GM19023 (cell line): ENCODE data around the gene PSMB3.
"Not testable (repeated sequence)": the region's sequence is repeated elsewhere in the genome, so short reads cannot be mapped to it uniquely, and the experiment has no call there.

Source experiments
- ATAC-seq: cut with Tn5 transposase; IDR thresholded peaks from one replicate; pipeline ENCODE4 v1.9.1; 2021; ENCODE audit warnings: mild to moderate bottlenecking, moderate library complexity; ENCODE audit not compliant: unreplicated experiment

The PSMB3 gene

DNA sequence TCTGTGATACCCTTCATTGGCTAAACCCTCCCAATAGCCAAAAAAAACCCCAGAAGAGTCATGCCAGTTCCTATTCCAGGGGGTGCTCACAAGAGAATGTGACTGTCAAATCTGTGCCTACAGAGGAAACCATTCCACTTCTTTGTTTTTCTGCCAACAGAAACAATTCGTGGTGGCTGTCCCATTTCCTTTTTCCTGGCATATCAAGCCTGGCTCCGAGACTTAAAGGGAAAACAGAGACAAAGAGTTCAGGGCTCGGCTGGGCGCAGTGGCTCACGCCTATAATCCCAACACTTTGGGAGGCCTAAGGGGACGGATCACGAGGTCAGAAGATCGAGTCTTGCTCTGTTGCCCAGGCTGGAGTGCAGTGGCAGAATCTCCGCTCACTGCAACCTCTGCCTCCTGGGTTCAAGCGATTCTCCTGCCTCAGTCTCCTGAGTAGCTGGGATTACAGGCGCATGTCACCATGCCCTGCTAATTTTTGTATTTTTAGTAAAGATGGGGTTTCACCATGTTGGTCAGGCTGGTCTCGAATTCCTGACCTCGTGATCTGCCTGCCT lies 37.7 kb downstream of the PSMB3 start:
- not testable (repeated sequence) for ATAC-seq

DNA sequence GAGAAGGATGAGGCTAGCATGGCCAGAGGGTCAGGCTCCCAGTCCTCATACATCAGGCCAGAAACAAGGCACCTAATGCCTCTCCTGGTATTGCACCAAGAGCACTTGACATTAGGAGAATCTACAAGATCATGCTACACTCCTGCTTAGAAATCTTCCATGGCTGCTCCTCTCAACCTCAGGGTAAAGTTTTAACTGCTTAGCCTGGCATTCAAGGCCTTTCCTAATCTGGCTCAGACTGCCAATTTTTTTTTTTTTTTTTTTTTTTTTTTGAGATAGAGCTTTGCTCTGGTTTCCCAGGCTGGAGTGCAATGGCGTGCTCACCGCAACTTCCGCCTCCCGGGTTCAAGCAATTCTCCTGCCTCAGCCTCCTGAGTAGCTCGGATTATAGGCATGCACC lies 38.6 kb downstream of the PSMB3 start:
- ATAC-seq = no peak

DNA sequence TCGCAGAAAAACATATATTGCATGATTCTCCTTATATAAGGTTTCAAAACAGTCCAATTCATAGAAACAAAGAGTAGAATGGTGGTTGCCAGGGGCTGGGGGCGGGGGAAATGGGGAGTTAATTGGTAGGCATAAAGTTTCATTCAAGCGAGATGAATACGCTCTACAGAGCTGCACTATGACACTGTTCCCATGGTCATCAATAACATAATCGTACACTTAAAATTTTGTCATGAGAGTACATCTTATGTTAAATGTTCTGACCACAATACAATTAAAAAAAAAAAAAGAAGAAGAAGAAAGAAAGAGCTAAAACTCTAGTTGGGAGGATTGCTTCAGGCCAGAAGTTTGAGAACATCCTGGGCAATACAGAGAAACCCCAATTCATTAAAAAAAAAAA lies 41.7 kb downstream of the PSMB3 start:
- ATAC-seq = no peak

DNA sequence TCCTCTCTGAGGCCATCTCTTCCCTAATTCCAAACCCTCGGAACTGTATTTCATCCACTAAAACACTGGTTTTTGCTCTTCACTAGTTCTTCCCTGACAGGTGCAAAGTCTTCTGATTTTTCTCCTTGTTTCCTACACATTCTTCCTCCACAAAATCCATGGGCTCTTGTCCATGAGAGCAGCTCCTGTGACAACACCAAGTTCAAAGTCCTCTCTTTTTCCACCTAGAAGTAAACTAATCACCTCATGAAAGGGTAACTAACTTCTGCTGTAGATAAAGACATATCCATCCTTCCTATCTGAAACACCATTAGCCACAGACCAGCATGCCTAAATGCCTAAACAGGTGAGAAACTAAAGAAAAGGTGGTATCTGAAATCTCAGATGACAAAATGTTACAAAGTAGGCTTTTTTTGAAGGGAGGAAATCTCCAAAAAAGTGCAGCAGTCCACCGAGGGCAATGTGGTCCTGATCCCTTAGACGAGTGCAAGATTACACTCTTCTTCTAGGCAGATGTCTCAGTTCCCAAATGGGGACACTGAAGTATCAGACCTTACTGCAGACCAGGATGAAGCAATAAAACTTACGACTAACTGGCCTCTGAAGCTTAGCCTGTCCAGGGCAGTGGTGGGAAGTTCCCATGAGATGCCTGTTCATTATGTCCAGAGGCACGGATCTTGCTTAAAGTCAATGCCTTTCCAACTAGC lies 44.1 kb downstream of the PSMB3 start:
- ATAC-seq = no peak

- ATAC-seq = no peak
These were observed 44.6 kb downstream of the PSMB3 start for GRCh38 chr17:38797158-38797490.

- ATAC-seq = no peak
These were observed 45.3 kb downstream of the PSMB3 start for GRCh38 chr17:38797828-38798227.

- ATAC-seq = peak; percentile 25
These were observed 46.3 kb downstream of the PSMB3 start for GRCh38 chr17:38798614-38799500.

DNA sequence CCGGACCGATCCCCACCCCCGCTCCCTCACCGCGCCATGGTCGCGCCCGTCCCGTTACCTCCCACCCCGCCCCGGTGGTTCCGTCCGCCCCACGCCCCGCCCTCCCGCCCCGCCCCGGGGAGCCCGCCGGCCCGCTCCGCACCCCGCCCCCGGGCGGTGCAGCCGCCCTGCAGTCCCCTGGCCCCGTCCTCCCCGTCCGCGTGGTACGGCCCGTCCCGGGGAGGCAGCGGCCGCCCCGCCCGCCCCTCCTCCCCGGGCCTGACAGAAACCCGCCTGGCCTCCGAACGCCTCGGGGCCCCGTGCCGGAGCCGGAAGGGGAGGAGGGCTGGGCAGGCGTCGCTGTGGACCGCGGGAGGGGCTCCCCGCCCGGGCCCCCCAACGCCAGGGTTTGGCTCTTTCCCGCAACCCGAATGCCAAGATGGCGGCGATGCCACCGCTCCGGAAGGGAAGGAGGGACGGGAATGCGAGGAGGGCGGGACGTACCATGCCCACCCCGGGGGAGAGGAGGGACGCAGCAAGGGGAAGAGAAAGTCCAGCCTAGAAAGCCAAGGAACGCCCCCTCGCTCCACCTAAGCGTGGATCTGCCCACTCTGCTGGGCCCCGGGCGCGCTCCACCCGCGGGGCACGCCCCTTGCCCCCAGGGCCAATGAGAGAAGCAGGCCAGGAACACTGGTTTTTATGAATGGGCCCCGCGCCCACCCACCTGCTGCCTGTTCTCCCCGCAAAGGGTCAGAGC lies 47.1 kb downstream of the PSMB3 start, which contains the start of gene PIP4K2B:
TSS of gene PIP4K2B (minus strand) at position 56 of the 736 bp plus-strand sequence. CDS start 132 bp downstream, outside the sequence.
- ATAC-seq = peak; percentile 84

DNA sequence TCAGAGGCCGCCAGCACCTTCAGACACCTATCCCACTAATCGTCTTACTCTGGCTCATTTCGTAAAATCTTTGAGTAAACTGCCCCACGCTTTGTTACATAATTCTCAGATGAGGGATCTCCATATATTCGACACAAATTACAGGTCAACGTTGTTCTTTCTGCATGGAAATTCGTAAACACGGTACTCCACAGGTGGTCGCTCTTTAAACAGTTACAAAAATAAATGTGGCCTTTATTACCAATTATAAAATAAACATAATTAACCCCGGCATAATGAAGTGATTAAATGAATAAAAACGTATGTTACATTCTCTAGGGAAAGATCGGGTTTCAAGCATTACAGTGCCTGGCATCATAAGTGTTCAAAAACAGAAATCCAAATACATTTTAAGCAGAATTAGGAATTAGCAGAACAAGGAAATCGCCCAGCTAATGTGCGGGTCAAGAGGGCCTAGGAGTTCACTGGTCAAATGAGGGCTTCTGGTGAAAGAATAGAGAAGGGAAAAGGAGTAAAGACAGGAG lies 47.8 kb downstream of the PSMB3 start:
- no peak for ATAC-seq

GRCh38 chr17:38809828-38810227 lies 57.3 kb downstream of the PSMB3 start:
- ATAC-seq = no peak
